H1 (cell line): ENCODE data around the gene FLRT1. TPM values are rescaled to one million over a fixed set of nuclear protein-coding genes. Genes with fewer than 3 reads are reported as not detected.

Source experiments
- CTCF ChIA-PET: fragments of 300-600 bp; sonication (Branson Sonifier 250); formaldehyde crosslinking; loops from one replicate; lab custom pipeline; 2021; ENCODE audit not compliant: partially characterized antibody; lab: Charles Lee
- POLR2A ChIA-PET: fragments of 300-600 bp; sonication (Branson Sonifier 250); formaldehyde crosslinking; loops from one replicate; lab custom pipeline; 2021; ENCODE audit warnings: inconsistent platforms; ENCODE audit not compliant: partially characterized antibody; lab: Charles Lee
- DNase-seq, 2 experiments: peaks; one replicate each; pipeline versions ENCODE4 v3.0.0 to v3.0.0-alpha.2; 2010 to 2022; ENCODE audit warnings: low spot score in 2 of 2, low read depth in 1 of 2, mixed read lengths in 1 of 2
- FAIRE-seq: peaks from 2 replicates; lab custom pipeline; 2011; peaks lifted over from hg19 to GRCh38; lab: Jason Lieb, UNC
- H2AFZ ChIP-seq: 2 replicates; pipeline ENCODE4 v1.8.1; 2012; ENCODE audit warnings: low read length, inconsistent platforms
- H2AK5ac ChIP-seq: 2 replicates; pipeline ENCODE4 v1.6.1; 2013; ENCODE audit warnings: low read depth, low read length
- H2BK120ac ChIP-seq: replicated peaks from 2 replicates; pipeline ENCODE3; 2013; ENCODE audit warnings: low read depth, low read length, inconsistent platforms
- H2BK12ac ChIP-seq: 2 replicates; pipeline ENCODE4 v1.6.1; 2013; ENCODE audit warnings: low read depth, low read length
- H2BK15ac ChIP-seq: 2 replicates; pipeline ENCODE4 v1.6.1; 2013; ENCODE audit warnings: low read length
- H2BK20ac ChIP-seq: 2 replicates; pipeline ENCODE4 v1.6.1; 2013; ENCODE audit warnings: low read length
- H2BK5ac ChIP-seq: 2 replicates; pipeline ENCODE4 v1.6.1; 2013; ENCODE audit warnings: low read depth, low read length
- H3K14ac ChIP-seq: 2 replicates; pipeline ENCODE4 v1.6.1; 2013; ENCODE audit warnings: inconsistent platforms; ENCODE audit not compliant: insufficient read length
- H3K18ac ChIP-seq: 2 replicates; pipeline ENCODE4 v1.6.1; 2013; ENCODE audit warnings: low read length; ENCODE audit errors: extremely low read depth
- H3K23ac ChIP-seq: 2 replicates; pipeline ENCODE4 v1.6.1; 2013; ENCODE audit warnings: inconsistent platforms; ENCODE audit not compliant: insufficient read length
- H3K23me2 ChIP-seq: 2 replicates; pipeline ENCODE4 v1.6.1; 2013; ENCODE audit warnings: low read depth, low read length
- H3K27ac ChIP-seq: 2 replicates; pipeline ENCODE4 v1.6.1; 2011; ENCODE audit warnings: low read depth, low read length, inconsistent platforms
- H3K27me3 ChIP-seq, 4 experiments: replicated peaks in 1 of 4; 1 replicate in 1 of 4; 2 replicates in 3 of 4; pipeline versions ENCODE4 v1.6.1 to v1.8.1; 2011 to 2013; ENCODE audit warnings: low read length in 3 of 4, mild to moderate bottlenecking in 3 of 4, inconsistent platforms in 2 of 4, mixed read lengths in 2 of 4, moderate library complexity in 1 of 4; ENCODE audit not compliant: control insufficient read depth in 3 of 4, insufficient read depth in 3 of 4; ENCODE audit errors: extremely low read depth in 1 of 4
- H3K36me3 ChIP-seq, 4 experiments: 2 replicates each; pipeline versions ENCODE4 v1.6.1 to v1.8.1; 2011 to 2013; ENCODE audit warnings: mild to moderate bottlenecking in 4 of 4, low read length in 3 of 4, moderate library complexity in 2 of 4, control low read depth in 1 of 4, inconsistent platforms in 1 of 4; ENCODE audit not compliant: insufficient read depth in 4 of 4, control insufficient read depth in 2 of 4
- H3K4ac ChIP-seq: replicated peaks from 2 replicates; pipeline ENCODE3; 2013; ENCODE audit warnings: low read length, low read depth, mixed read lengths, inconsistent platforms; ENCODE audit not compliant: insufficient read length
- H3K4me1 ChIP-seq, 4 experiments: replicated peaks in 1 of 4; 1 replicate in 1 of 4; 2 replicates in 3 of 4; pipeline versions ENCODE4 v1.6.1 to v1.8.1; 2011 to 2013; ENCODE audit warnings: low read length in 3 of 4, inconsistent platforms in 2 of 4, mixed read lengths in 1 of 4; ENCODE audit not compliant: insufficient read depth in 4 of 4, control insufficient read depth in 3 of 4
- H3K4me2 ChIP-seq, 2 experiments: 2 replicates each; pipeline versions ENCODE4 v1.6.1 to v1.8.1; 2011 to 2013; ENCODE audit warnings: low read depth in 2 of 2, low read length in 2 of 2, control low read depth in 1 of 2, inconsistent platforms in 1 of 2, mild to moderate bottlenecking in 1 of 2; ENCODE audit not compliant: insufficient read depth in 1 of 2
- H3K4me3 ChIP-seq, 4 experiments: fragments of 200-600, 300-600 bp in 1 of 4; sonication (generic), shearing (Covaris generic), sonication (Bioruptor Twin) in 1 of 4; 2 replicates each; pipeline versions ENCODE4 v1.5.1 to v1.8.1; 2011 to 2016; ENCODE audit warnings: low read length in 4 of 4, low read depth in 3 of 4, control low read depth in 2 of 4, inconsistent platforms in 2 of 4, mild to moderate bottlenecking in 2 of 4, mixed read lengths in 1 of 4, moderate library complexity in 1 of 4; ENCODE audit not compliant: insufficient read depth in 2 of 4; ENCODE audit errors: extremely low read depth in 1 of 4
- H3K56ac ChIP-seq: replicated peaks from 2 replicates; pipeline ENCODE3; 2013; ENCODE audit warnings: low read depth, mild to moderate bottlenecking, mixed read lengths, low read length, inconsistent platforms; ENCODE audit not compliant: insufficient read length
- H3K79me1 ChIP-seq: 2 replicates; pipeline ENCODE4 v1.6.1; 2013; ENCODE audit warnings: low read depth, low read length, control low read depth
- H3K79me2 ChIP-seq, 2 experiments: 2 replicates each; pipeline versions ENCODE4 v1.6.1 to v1.8.1; 2012 to 2013; ENCODE audit warnings: low read length in 2 of 2, mild to moderate bottlenecking in 2 of 2, inconsistent platforms in 1 of 2; ENCODE audit not compliant: insufficient read depth in 2 of 2, control insufficient read depth in 1 of 2
- H3K9ac ChIP-seq, 4 experiments: replicated peaks in 1 of 4; 1 replicate in 1 of 4; 2 replicates in 3 of 4; pipeline versions ENCODE4 v1.6.1 to v1.8.1; 2011 to 2013; ENCODE audit warnings: low read depth in 3 of 4, low read length in 3 of 4, control low read depth in 2 of 4, mild to moderate bottlenecking in 2 of 4, moderate library complexity in 2 of 4, inconsistent platforms in 1 of 4; ENCODE audit errors: extremely low read depth in 1 of 4
- H3K9me3 ChIP-seq, 2 experiments: 2 replicates each; pipeline versions ENCODE4 v1.6.1 to v1.8.1; 2012 to 2013; ENCODE audit warnings: mild to moderate bottlenecking in 2 of 2, moderate library complexity in 2 of 2, control low read depth in 1 of 2, inconsistent platforms in 1 of 2, low read depth in 1 of 2, low read length in 1 of 2, mixed read lengths in 1 of 2; ENCODE audit not compliant: insufficient read depth in 2 of 2
- H4K20me1 ChIP-seq, 2 experiments: replicated peaks in 1 of 2; 2 replicates each; pipeline versions ENCODE3 to v1.8.1; 2011 to 2013; ENCODE audit warnings: inconsistent platforms in 2 of 2, low read length in 2 of 2, mild to moderate bottlenecking in 1 of 2; ENCODE audit not compliant: insufficient read depth in 2 of 2, control insufficient read depth in 1 of 2
- H4K5ac ChIP-seq: 2 replicates; pipeline ENCODE4 v1.6.1; 2013; ENCODE audit warnings: low read length, low read depth, mixed read lengths, inconsistent platforms; ENCODE audit not compliant: insufficient read length
- H4K8ac ChIP-seq: 2 replicates; pipeline ENCODE4 v1.8.0; 2013; ENCODE audit warnings: mild to moderate bottlenecking, moderate library complexity, low read length, inconsistent platforms; ENCODE audit not compliant: insufficient read depth; ENCODE audit errors: extremely low read depth
- H4K91ac ChIP-seq: replicated peaks from 2 replicates; pipeline ENCODE3; 2013; ENCODE audit warnings: low read length, mixed read lengths, inconsistent platforms; ENCODE audit not compliant: insufficient read length
- MAX ChIP-seq: IDR thresholded peaks from 2 replicates; pipeline ENCODE4 v1.6.1; 2012; ENCODE audit warnings: inconsistent platforms
- NRF1 ChIP-seq: IDR thresholded peaks from 2 replicates; pipeline ENCODE4 v1.6.1; 2011; ENCODE audit warnings: mild to moderate bottlenecking, low read depth, low read length, improper control_type of control experiment
- RAD21 ChIP-seq, 2 experiments: IDR thresholded peaks in 1 of 2; conservative IDR thresholded peaks in 1 of 2; 2 replicates each; pipeline ENCODE4 v1.6.1; 2011; ENCODE audit warnings: low read depth in 2 of 2, low read length in 2 of 2, improper control_type of control experiment in 1 of 2, inconsistent platforms in 1 of 2, mild to moderate bottlenecking in 1 of 2, moderate library complexity in 1 of 2
- SIN3A ChIP-seq, 2 experiments: IDR thresholded peaks in 1 of 2; conservative IDR thresholded peaks in 1 of 2; 2 replicates each; pipeline ENCODE4 v1.6.1; 2011 to 2012; ENCODE audit warnings: low read length in 2 of 2, improper control_type of control experiment in 1 of 2, low read depth in 1 of 2, mild to moderate bottlenecking in 1 of 2
- WGBS, 2 experiments: shearing (Covaris generic) in 1 of 2; methylation state at CpG; one replicate each; pipeline versions ENCODE4 v1.1.6 to v1.1.7; 2013 to 2015; ENCODE audit warnings: low lambda C conversion rate in 2 of 2, mixed read lengths in 2 of 2, inconsistent platforms in 1 of 2, low coverage in 1 of 2, missing lambda C conversion rate in 1 of 2; ENCODE audit not compliant: insufficient replicate concordance in 2 of 2, insufficient coverage in 1 of 2, insufficient read length in 1 of 2; ENCODE audit errors: extremely low coverage in 1 of 2, missing lambda C conversion rate in 1 of 2; 5-methylcytosine and 5-hydroxymethylcytosine counted together
- polyA plus RNA-seq, 7 experiments: library from polyadenylated mRNA; depleted of rRNA in 3 of 7; stranded (reverse) in 5 of 7; unstranded in 2 of 7; fragments of >200 nt in 5 of 7; fragments of 200-250 nt in 2 of 7; gene quantifications; 1 replicate in 5 of 7; 2 replicates in 1 of 7; 4 replicates in 1 of 7; pipeline versions ENCODE4 v1.2.1 to v1.2.3, GENCODE V29; 2011 to 2013; ENCODE audit warnings: missing spikeins in 2 of 7, mixed read lengths in 2 of 7
- total RNA-seq: library from RNA; stranded (reverse); fragmentation: NEBNext Ultra II Directional; extraction: Animal tissue kit (Norgen Biotek cat#: 25700); gene quantifications from 2 replicates; pipeline ENCODE4 v1.2.1, GENCODE V29; 2021

The FLRT1 gene
- total and polyA plus RNA-seq, 2 of the 8 experiments (the other 6 are each of a cell fraction or from before 2014, with no cell fraction given): 0.14 to 0.28 TPM

- CTCF ChIA-PET: interaction anchor here (0.5 to 7.7 kb wide), 5 partner anchors 14 to 1161 kb away, joined by 3 to 42 read pairs (median 4); no protein-coding TSS in a partner anchor
- TF ChIP-seq SIN3A (conservative IDR thresholded peaks at IDR 0.05 in 1 of 2, IDR thresholded peaks at IDR 0.05 in 1 of 2; ENCODE audit: low read depth in 1 of 2, low read length in 2 of 2) (no peak), NRF1 (no peak), RAD21 (IDR thresholded peaks at IDR 0.05 in 1 of 2, conservative IDR thresholded peaks at IDR 0.05 in 1 of 2; ENCODE audit: low read depth in 2 of 2, low read length in 2 of 2) (no peak), MAX (no peak)
- WGBS, 2 experiments: 62% methylated on average over 8 of the region's 8 CpGs; no CpG with 5 or more reads in 1 of the 2 experiments
Observed at GRCh38 chr11:64055077-64055476, 19.3 kb downstream of the FLRT1 start.

More at GRCh38 chr11:64055077-64055476, 19.3 kb downstream of the FLRT1 start:
- Histone ChIP-seq H3K18ac (no peak overlapping the region; the same call in 1 of the 2 replicates), H3K23ac (no peak overlapping the region), H2BK120ac (no peak overlapping the region), H3K4me3 (no peak overlapping the region), H2AFZ (no peak overlapping the region), H2BK5ac (no peak overlapping the region), H3K9ac (no peak overlapping the region), H2BK20ac (peak overlapping the region; percentile 95; the same call in 1 of the 2 replicates), H3K36me3 (no peaks in the 10 kb centered on the region), H3K4me1 (peaks cover 6 to 29% (median 23%) of the 10 kb centered on the region in 4 experiments), H3K79me2 (no peaks in the 10 kb centered on the region), H3K56ac (no peak overlapping the region), H3K9me3 (no peaks in the 10 kb centered on the region), H3K79me1 (no peaks in the 10 kb centered on the region), H2BK15ac (no peak overlapping the region), H3K4ac (no peak overlapping the region), H4K91ac (no peak overlapping the region), H3K4me2 (no peak overlapping the region), H4K5ac (no peak overlapping the region), H4K8ac (no peak overlapping the region), H4K20me1 (peaks cover 2 to 11% of the 10 kb centered on the region in 2 experiments), H3K14ac (no peak overlapping the region), H2BK12ac (peak overlapping the region; percentile 87; the same call in 1 of the 2 replicates), H2AK5ac (no peak overlapping the region), H3K27me3 (peaks cover 9 to 76% (median 53%) of the 10 kb centered on the region in 4 experiments), H3K23me2 (peaks cover 2% of the 10 kb centered on the region; the same call in 1 of the 2 replicates), H3K27ac (no peak overlapping the region)
- no peak for FAIRE-seq
- POLR2A ChIA-PET: no interaction called here
- no peak for DNase-seq
